NCI-H82 (cell line): Measurements from ENCODE around the gene IFT22.
"Not testable (repeated sequence)": the region's sequence is repeated elsewhere in the genome, so short reads cannot be mapped to it uniquely, and the experiment has no call there.

Source experiments
- DNase-seq: peaks from one replicate; lab custom pipeline; 2025; lab: John Stamatoyannopoulos, UW

IFT22 gene

GRCh38 chr7:101277155-101277554, 44.5 kb downstream of the IFT22 start:
- DNase-seq: no peak

DNA sequence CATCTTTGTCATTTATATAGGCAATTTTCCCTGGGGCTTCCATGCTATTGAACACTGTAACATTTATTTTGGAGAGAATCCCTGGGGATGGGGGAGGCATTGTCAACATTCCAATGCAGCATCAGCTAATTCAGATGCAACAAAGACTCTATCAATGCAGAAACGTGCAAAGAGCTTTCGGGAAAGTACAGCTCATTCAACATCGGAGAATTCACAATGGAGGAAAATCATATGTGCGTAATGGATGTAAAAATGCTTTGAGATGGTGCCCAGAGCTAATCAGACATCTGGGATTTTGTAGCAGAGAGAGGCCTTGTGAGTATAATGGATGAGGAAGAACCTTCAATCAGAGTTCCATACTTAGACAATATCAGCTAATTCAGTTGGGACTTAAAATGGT, 48.4 kb downstream of the IFT22 start:
- no peak for DNase-seq

DNA sequence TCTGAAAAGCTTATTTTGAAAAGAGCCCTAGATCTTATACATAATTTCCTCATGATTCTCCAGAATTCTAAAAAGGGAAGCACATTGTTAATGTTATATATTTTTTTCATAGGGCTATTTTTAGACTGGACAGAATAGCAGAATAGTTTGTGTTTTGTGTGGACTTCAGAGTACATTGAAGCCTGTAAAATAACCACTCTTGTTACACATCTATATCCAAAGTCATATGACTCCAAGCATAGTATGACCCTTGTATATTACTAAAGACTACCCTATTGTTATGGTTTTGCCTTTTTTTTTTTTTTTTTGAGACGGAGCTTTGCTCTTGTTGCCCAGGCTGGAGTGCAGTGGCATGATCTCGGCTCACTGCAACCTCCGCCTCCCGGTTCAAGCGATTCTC, 50.6 kb downstream of the IFT22 start:
- no peak for DNase-seq

GRCh38 chr7:101269664-101270063, 51.9 kb downstream of the IFT22 start:
- no peak for DNase-seq

DNA sequence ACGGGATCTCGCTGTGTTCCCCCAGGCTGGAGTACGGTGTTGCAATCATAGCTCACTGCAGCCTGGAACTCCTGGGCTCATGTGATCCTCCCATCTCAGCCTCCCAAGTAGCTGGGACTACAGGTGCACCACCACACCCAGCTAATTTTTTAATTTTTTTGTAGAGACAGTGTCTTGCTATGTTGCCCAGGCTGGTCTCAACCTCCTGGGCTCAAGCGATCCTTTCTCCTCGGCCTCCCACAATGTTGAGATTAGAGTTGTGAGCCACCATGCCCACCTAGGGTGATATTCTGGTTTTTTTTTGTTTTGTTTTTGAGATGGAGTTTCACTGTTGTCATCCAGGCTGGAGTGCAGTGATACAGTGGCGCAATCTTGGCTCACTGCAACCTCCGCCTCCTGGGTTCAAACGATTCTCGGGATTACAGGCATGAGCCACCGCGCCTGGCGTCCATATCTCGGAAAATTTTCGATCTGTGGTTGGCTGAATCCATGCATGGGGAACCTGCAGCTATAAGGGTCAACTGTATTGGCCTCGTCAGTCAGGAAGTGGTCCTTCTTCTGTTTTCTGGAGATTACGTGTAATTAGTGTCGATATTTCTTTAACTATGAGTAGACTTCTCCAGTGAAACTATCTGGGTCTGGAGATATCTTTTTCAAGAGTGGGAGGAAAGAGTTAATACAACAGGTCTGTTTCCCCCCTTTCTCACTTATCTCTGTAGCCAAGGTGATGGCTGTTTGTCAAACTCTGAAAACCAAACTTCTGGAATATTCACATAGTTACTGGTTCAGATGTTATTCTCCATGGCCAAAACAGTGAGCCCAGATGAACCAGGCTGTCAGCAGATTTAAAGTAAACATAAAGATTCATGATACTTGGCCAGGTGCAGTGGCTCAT, 55.7 kb downstream of the IFT22 start:
- no peak for DNase-seq

DNA sequence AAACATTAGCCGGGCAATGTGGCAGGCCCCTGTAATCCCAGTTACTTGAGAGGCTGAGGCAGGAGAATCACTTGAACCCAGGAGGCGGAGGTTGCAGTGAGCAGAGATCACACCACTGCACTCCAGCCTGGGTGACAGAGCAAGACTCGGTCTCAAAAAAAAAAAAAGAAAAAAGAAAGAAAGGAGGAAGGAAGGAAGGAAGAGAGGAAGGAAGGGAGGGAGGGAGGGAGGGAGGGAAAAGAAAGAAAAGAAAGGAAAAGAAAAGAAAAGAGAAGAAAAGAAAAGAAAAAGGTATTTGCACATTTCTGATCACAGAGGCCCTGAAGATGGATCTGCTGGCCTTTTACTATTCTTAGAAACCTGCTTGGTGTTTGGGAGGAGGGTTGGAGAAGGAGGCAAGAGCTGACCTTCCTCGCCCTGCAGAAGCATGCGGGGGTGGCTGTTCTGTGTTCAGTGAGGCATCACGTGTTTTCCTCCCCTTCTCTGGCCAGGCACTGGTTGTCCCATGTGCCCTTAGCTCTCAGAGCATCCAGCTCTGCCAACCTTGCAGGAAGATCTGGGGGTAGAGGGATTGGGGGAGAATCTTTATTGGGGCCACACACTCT, 57.4 kb downstream of the IFT22 start:
- DNase-seq: not testable (repeated sequence)
